CD14-positive monocyte (primary cell): ENCODE data around the gene NXPE1. TPM values are rescaled to one million over a fixed set of nuclear protein-coding genes. Genes with fewer than 3 reads are reported as not detected.

Experiments
- DNase-seq, 3 donors: peaks; one replicate each; pipeline ENCODE4 v3.0.0-alpha.2; 2011 to 2022
- H2AFZ ChIP-seq: 2 replicates; pipeline ENCODE4 v1.6.0; 2012; ENCODE audit warnings: mild to moderate bottlenecking, low read depth, low read length, inconsistent platforms; ENCODE audit not compliant: insufficient read depth, poor library complexity, severe bottlenecking
- H3K27ac ChIP-seq, 2 donors: 1 replicate in 1 of 2; 2 replicates in 1 of 2; pipeline ENCODE4 v1.5.1; 2012 to 2013; ENCODE audit warnings: low read length in 2 of 2, control low read depth in 1 of 2, inconsistent platforms in 1 of 2, low read depth in 1 of 2, mild to moderate bottlenecking in 1 of 2
- H3K27me3 ChIP-seq, 2 donors: one replicate each; pipeline versions ENCODE4 v1.6.0 to v1.6.1; 2011 to 2013; ENCODE audit warnings: low read length in 2 of 2; ENCODE audit not compliant: control insufficient read depth in 2 of 2, insufficient read depth in 2 of 2
- H3K36me3 ChIP-seq, 2 donors: replicated peaks in 1 of 2; 1 replicate in 1 of 2; 2 replicates in 1 of 2; pipeline versions ENCODE4 v1.5.1 to v1.6.1; 2012 to 2013; ENCODE audit warnings: low read length in 2 of 2, control low read depth in 1 of 2, inconsistent platforms in 1 of 2, mild to moderate bottlenecking in 1 of 2; ENCODE audit not compliant: insufficient read depth in 2 of 2, control insufficient read depth in 1 of 2
- H3K4me1 ChIP-seq, 2 donors: 1 replicate in 1 of 2; 2 replicates in 1 of 2; pipeline versions ENCODE4 v1.5.1 to v1.6.1; 2012 to 2013; ENCODE audit warnings: low read length in 2 of 2, control low read depth in 1 of 2, inconsistent platforms in 1 of 2, mild to moderate bottlenecking in 1 of 2, moderate library complexity in 1 of 2; ENCODE audit not compliant: insufficient read depth in 2 of 2, control insufficient read depth in 1 of 2
- H3K4me2 ChIP-seq: replicated peaks from 2 replicates; pipeline ENCODE3; 2012; ENCODE audit warnings: low read length, moderate library complexity, mild to moderate bottlenecking; ENCODE audit not compliant: poor library complexity, severe bottlenecking; ENCODE audit errors: extremely low read depth
- H3K4me3 ChIP-seq, 3 experiments: fragments of 200-600 bp in 1 of 3; sonication (generic) in 1 of 3; replicated peaks in 1 of 3; 1 replicate in 2 of 3; 2 replicates in 1 of 3; pipeline ENCODE4 v1.5.1; 2011 to 2013; ENCODE audit warnings: low read length in 3 of 3, mild to moderate bottlenecking in 3 of 3, control low read depth in 2 of 3, low read depth in 2 of 3, inconsistent platforms in 1 of 3, moderate library complexity in 1 of 3
- H3K79me2 ChIP-seq: 2 replicates; pipeline ENCODE4 v1.6.0; 2012; ENCODE audit warnings: mild to moderate bottlenecking, control low read depth, inconsistent platforms, low read length, moderate library complexity; ENCODE audit not compliant: insufficient read depth
- H3K9ac ChIP-seq: 2 replicates; pipeline ENCODE4 v1.6.0; 2017; ENCODE audit warnings: low read length, mild to moderate bottlenecking; ENCODE audit not compliant: insufficient read depth, poor library complexity, severe bottlenecking
- H3K9me3 ChIP-seq, 2 donors: replicated peaks in 1 of 2; 1 replicate in 1 of 2; 2 replicates in 1 of 2; pipeline versions ENCODE4 v1.5.1 to v1.6.1; 2012 to 2013; ENCODE audit warnings: low read length in 2 of 2, control low read depth in 1 of 2; ENCODE audit not compliant: control insufficient read depth in 1 of 2, insufficient read depth in 1 of 2
- H4K20me1 ChIP-seq: 2 replicates; pipeline ENCODE4 v1.6.0; 2012; ENCODE audit warnings: mild to moderate bottlenecking, low read length, control low read depth, moderate library complexity; ENCODE audit not compliant: insufficient read depth
- H3K27ac Mint-ChIP-seq, 7 donors: one replicate each; pipeline ENCODE4 v1.8.0; 2020; ENCODE audit warnings: mild to moderate bottlenecking in 7 of 7, mixed read lengths in 7 of 7, moderate library complexity in 6 of 7, inconsistent platforms in 2 of 7
- H3K27me3 Mint-ChIP-seq, 3 donors: one replicate each; pipeline ENCODE4 v1.8.0; 2021 to 2022; ENCODE audit warnings: low read depth in 3 of 3, mild to moderate bottlenecking in 3 of 3, mixed read lengths in 3 of 3, moderate library complexity in 3 of 3, inconsistent platforms in 1 of 3
- H3K36me3 Mint-ChIP-seq, 2 donors: one replicate each; pipeline ENCODE4 v1.8.0; 2020; ENCODE audit warnings: mixed read lengths in 2 of 2, inconsistent platforms in 1 of 2, mild to moderate bottlenecking in 1 of 2
- H3K4me1 Mint-ChIP-seq: one replicate; pipeline ENCODE4 v1.8.0; 2020; ENCODE audit warnings: mild to moderate bottlenecking, mixed read lengths
- H3K4me3 Mint-ChIP-seq, 2 donors: one replicate each; pipeline ENCODE4 v1.8.0; 2020; ENCODE audit warnings: mild to moderate bottlenecking in 2 of 2, mixed read lengths in 2 of 2, moderate library complexity in 1 of 2
- H3K9me3 Mint-ChIP-seq, 7 donors: one replicate each; pipeline ENCODE4 v1.8.0; 2020 to 2022; ENCODE audit warnings: mixed read lengths in 7 of 7, mild to moderate bottlenecking in 6 of 7, moderate library complexity in 6 of 7, inconsistent platforms in 2 of 7
- CTCF ChIP-seq: fragments of 200-600 bp; IDR thresholded peaks from one replicate; pipeline ENCODE4 v1.8.0; 2022; ENCODE audit warnings: antibody characterized with exemption, mild to moderate bottlenecking
- WGBS: methylation state at CpG from one replicate; pipeline ENCODE4 v1.1.5; 2013; ENCODE audit warnings: missing lambda C conversion rate; ENCODE audit not compliant: insufficient coverage; 5-methylcytosine and 5-hydroxymethylcytosine counted together
- intact Hi-C, 2 donors: fragments of 100-400 bp; cut with micrococcal nuclease; formaldehyde crosslinking; loops; one replicate each; pipeline versions ENCODE4 v1.15.0 to v1.15.1; 2023
- polyA plus RNA-seq, 3 donors: library from polyadenylated mRNA; depleted of rRNA in 1 of 3; unstranded in 2 of 3; stranded (reverse) in 1 of 3; fragments of 300-500 nt in 2 of 3; fragments of >200 nt in 1 of 3; fragmentation: Illumina TruSeq in 2 of 3; gene quantifications; 1 replicate in 2 of 3; 2 replicates in 1 of 3; pipeline ENCODE4 v1.2.3, GENCODE V29; 2012 to 2021

NXPE1 gene
- polyA plus RNA-seq, 3 donors: not detected

GRCh38 chr11:114566276-114566675 lies 6.6 kb upstream of the NXPE1 start:
- DNase-seq: no peak
- Histone ChIP-seq H3K79me2 (no peaks in the 10 kb centered on the region), H3K36me3 (no peaks in the 10 kb centered on the region), H3K9ac (no peak overlapping the region), H2AFZ (no peak overlapping the region), H3K27ac (no peak overlapping the region), H3K4me1 (no peaks in the 10 kb centered on the region), H4K20me1 (no peaks in the 10 kb centered on the region), H3K4me3 (no peak overlapping the region), H3K4me2 (no peak overlapping the region), H3K9me3 (no peaks in the 10 kb centered on the region), H3K27me3 (no peaks in the 10 kb centered on the region)
- no peaks in the 10 kb centered on the region for H3K4me1 Mint-ChIP-seq
- 43% methylated on average over 1 of the region's 2 CpGs for WGBS
- H3K9me3 Mint-ChIP-seq: peaks cover 2 to 6% (median 4%) of the 10 kb centered on the region in 7 donors
- no peaks in the 10 kb centered on the region for H3K36me3 Mint-ChIP-seq
- H3K4me3 Mint-ChIP-seq: no peak overlapping the region
- peak overlapping the region in 1 of 7 donors; percentile 16 for H3K27ac Mint-ChIP-seq
- no peak for TF ChIP-seq CTCF
- no peaks in the 10 kb centered on the region for H3K27me3 Mint-ChIP-seq
- intact Hi-C loops: no loop called here

GRCh38 chr11:114564831-114565230 lies 5.2 kb upstream of the NXPE1 start:
- Histone ChIP-seq H3K27me3 (no peaks in the 10 kb centered on the region), H3K9me3 (no peaks in the 10 kb centered on the region), H3K4me1 (no peaks in the 10 kb centered on the region), H4K20me1 (no peaks in the 10 kb centered on the region), H3K4me3 (no peak overlapping the region), H3K36me3 (no peaks in the 10 kb centered on the region), H3K9ac (no peak overlapping the region), H3K4me2 (no peak overlapping the region), H2AFZ (no peak overlapping the region), H3K79me2 (no peaks in the 10 kb centered on the region), H3K27ac (no peak overlapping the region)
- Mint-ChIP-seq H3K27me3 (peaks cover 0 to 2% (median 0%) of the 10 kb centered on the region in 3 donors), H3K36me3 (no peaks in the 10 kb centered on the region), H3K4me3 (no peak overlapping the region), H3K27ac (no peak overlapping the region), H3K9me3 (peaks cover 2 to 6% (median 4%) of the 10 kb centered on the region in 7 donors), H3K4me1 (no peaks in the 10 kb centered on the region)
- no peak for DNase-seq
- no CpG with 5 or more reads among the region's 1 CpG for WGBS
- TF ChIP-seq CTCF: no peak
- intact Hi-C loops: no loop called here
